KG1 (cell line): ENCODE results near the gene BRWD1.

Source experiments
- DNase-seq: peaks from one replicate; lab custom pipeline; 2025; lab: John Stamatoyannopoulos, UW

Gene BRWD1

GRCh38 chr21:39134288-39134810, 179.1 kb downstream of the BRWD1 start:
- DNase-seq, result no peak
